Activated CD4-positive, alpha-beta T cell treated with anti-CD3 and anti-CD28 coated beads, Interleukin-2, amount 50 U/mL, for 1 hour (primary cell): ENCODE measurements around the gene MIX23.

Source experiments
- DNase-seq: peaks from one replicate; pipeline ENCODE4 v3.0.0-alpha.2; 2020

Gene MIX23

DNA sequence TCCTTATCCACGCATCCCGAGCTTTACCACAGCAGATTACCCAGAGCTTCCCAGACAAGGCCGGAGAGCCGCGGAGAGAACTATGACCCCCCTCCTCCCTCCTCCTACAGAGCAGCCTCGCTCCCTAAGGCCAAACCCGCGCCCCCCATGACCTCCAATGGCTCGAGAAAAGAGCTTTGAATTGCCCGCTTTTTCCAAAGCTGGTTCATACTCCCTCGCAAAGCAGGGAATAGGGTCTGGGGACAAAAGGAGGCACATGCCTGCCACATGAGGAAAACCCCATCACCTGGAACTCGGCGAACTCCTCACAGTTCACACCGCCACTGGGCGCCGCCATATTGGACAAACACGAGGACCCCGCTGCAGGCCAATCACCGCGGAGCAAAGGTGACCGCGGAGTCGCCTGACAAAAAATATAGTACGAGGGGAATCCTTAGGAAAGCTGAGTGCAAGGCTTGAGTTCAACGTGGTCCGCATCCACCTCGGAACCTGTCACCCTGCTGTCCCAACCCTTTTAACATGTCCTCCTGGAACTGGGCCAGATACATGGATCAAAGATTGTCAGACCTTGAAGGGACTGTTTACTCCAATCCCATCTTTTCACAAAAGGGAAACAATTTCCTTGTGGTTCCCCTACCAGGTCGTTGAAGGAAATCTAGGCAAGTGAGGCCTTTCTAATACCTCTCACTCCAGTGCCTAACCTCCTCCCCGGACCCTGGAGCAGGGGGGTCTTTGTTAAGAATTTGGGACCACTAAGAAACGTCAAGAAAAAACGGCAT lies at the start of gene MIX23:
Gene MIX23, minus strand, starts transcription at position 344 of the 779 bp plus-strand sequence. Its CDS starts 7 bp downstream, at position 337.
- peak; percentile 82 for DNase-seq

DNA sequence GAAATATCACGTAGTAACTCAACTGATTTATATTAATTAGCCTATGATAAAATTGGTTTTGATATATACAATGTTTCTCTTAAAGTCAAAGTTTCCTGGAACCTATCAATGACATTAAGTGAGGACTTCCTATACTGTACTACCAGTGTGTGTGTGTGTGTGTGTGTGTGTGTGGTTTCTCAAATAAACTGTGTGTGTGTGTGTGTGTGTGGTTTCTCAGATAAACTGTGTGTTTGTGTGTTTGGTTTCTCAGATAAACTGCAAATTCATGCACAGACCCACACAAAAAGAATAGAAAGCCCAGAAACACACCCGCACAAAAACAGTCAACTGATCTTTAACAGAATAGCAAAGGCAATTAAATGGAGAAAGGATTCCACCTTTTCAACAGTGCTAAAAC lies 47.3 kb upstream of the MIX23 start:
- DNase-seq: no peak

GRCh38 chr3:122427857-122428471 lies 44.9 kb upstream of the MIX23 start:
- no peak for DNase-seq

DNA sequence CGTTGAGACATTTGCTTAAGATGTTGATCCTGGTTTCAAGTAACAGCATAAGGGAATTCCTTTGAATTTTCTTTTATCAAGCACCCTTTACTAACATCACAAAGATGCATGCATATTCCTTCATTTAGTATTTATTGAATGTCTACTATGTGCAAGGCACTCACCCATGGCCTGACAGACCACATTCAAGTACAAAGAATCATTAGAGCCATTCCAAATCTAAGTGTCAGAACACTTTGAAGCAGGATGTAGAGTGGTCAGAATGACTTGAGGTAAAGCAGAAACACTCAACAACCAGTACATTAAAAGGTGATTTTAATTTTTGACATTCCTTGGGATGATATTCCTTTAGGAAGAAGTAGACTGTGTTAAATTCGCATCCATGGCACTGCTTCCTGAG lies 38.8 kb upstream of the MIX23 start:
- no peak for DNase-seq

DNA sequence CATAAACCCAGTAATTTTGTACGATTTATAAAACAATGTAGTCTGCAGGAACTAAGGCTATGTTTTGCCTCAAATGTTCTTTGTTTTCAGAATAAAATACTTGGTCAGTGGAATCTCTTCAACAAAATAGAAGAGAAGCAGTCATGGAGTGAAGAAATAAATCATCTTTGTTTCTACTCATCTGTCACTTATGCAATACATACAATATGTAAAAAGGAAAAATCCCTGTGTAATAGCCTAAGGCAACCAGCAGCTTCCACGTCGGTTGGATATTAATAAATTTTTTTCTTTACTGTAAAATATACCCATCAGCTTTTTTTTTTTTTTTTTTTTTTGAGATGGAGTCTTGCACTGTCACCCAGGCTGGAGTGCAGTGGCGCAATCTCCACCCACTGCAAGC lies 38.1 kb upstream of the MIX23 start:
- DNase-seq: no peak

DNA sequence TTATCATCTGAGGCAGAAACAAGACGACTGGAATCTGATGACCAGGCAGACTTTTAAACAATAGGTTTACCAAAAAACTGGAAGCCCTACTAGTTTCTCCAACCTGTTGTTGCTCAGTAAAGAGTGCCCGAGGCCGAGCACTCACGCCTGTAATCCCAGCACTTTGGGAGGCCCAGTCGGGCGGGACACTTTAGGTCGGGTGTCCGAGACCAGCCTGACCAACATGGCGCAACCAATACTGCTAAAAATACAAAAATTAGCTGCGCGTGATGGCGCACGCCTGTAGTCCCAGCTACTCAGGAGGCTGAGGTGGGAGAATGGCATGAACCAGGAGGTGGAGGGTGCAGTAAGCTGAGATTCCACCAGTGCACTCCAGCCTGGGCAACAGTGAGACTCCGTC lies 33.9 kb upstream of the MIX23 start:
- DNase-seq: no peak

GRCh38 chr3:122415762-122416654 lies 33.0 kb upstream of the MIX23 start, which contains the start of gene WDR5B:
TSS of gene WDR5B (minus strand) at chr3:122416062. CDS start at chr3:122415528, 534 bp downstream.
- DNase-seq: peak; percentile 99

DNA sequence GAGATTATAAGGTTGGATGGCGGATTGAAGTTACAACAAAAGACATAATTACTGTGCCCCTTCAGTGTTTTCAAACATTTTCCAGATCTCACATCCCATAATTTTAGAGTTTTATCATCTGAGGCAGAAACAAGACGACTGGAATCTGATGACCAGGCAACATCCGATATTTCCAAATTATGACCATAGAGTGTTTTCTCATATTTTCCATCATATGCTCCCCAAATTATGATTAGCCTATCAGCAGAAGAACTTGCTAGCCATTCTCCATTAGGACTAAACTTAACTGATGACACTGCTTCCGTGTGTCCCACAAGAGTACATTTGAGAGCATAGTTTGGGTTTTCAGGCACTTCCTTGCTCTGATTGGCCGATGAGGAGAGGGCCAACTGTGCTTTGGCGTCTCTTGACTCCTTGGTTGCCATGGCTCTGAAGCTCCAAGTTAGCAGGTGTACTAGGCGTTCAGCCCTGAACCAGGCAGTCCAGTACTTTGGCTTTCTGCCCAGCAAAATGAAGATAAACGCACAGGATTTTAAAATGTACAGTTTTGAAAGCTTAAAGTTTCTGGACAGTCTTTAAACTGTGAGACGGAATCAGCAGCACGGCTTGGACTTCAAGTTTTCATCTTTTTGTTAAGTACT lies 32.2 kb upstream of the MIX23 start:
- peak; percentile 42 for DNase-seq

GRCh38 chr3:122414391-122414790 lies 31.4 kb upstream of the MIX23 start:
- DNase-seq: no peak

DNA sequence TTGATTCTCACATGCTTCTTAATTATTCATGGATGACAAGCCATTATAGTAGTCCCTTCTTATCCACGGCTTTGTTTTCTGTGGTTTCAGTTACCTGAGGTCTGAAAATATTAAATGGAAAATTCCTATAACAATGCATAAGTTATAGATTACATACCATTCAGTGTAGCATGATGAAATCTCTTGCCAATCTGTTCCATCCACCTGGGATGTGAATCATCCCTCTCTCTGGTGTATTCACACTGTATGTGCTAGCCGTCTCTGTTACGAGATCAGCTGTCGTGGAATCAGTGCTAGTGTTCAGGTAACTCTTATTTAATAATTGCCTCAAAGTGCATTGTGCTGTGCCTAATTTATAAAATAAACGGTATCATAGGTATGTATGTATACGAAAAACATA lies 27.6 kb upstream of the MIX23 start:
- no peak for DNase-seq

- no peak for DNase-seq
Measured at GRCh38 chr3:122410111-122410510, 27.1 kb upstream of the MIX23 start.

- no peak for DNase-seq
Measured at GRCh38 chr3:122409446-122409845, 26.4 kb upstream of the MIX23 start.

DNA sequence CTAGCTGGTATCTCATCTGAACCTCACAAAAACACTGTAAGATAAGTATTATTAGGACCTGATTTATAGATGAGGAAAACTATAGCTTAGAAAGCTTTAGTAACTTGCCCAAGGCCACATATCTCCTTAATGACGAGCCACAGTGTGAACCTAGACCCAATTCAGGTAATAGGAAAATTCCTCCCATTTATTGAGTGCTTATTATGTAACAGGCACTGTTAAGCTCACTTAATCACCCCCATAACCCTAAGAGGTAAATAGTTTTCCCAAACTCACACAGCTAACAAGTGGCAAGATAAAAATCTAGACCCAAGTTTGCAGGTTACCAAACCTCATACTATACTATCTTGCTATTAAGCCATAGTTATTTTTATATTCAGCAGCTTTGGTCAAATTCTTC lies 24.9 kb upstream of the MIX23 start:
- no peak for DNase-seq

DNA sequence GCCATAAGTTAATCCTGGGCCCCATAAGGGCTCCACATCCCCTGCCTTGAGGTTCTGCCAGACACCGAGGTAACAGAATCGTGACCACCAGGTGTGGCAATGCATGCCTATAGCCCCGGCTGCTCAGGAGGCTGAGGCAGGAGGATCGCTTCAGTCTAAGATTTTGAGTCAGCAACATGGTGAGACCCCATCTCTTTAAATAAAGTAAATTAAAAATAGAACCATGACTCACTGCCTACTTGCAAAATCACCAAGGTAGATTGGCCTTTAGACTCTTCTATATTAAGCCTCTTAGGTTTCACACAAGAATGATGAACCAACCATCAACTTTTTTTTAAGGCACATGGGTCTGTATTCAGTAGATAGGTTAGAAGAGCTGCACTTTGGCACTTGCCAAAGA lies 23.2 kb upstream of the MIX23 start:
- no peak for DNase-seq

GRCh38 chr3:122405015-122405414 lies 22.0 kb upstream of the MIX23 start:
- no peak for DNase-seq

- DNase-seq: no peak
Measured at GRCh38 chr3:122403489-122403888, 20.5 kb upstream of the MIX23 start.

- no peak for DNase-seq
Measured at GRCh38 chr3:122398920-122399319, 15.9 kb upstream of the MIX23 start.

DNA sequence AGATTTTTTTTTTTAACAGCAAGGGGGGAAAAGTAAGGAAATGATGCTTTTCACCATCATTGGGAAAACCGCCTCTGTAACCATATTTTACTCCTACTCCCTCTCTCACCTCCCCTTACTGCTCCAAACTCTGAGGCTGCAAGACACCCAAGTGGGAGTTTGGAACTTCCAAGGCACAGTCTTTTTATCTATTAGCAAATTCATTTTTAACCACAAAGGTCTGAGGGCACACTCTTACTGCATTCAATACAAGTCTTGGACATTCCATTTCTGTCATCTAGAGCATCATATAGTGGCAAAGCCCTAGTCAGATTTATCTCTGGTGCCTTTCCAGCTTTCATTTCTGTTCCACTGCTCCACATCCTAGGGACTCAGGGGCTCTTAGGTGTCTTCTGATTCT lies 14.2 kb upstream of the MIX23 start:
- DNase-seq: no peak

DNA sequence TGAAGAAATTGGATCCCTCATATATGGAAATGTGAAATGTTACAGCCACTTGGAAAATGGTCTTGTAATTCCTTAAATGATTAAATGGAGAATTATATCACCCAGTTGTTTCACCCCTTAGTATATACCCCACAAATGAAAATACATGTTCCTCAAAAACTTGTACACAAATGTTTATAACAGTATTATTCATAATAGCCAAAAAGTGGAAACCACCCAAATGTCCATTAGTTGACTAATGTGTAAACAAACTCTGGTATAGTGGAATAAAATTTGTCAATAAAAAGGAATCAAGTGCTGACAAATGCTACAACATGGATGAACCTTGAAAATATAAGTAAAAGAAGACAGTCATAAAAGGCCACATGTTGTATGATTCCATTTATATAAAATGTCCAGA lies 13.5 kb upstream of the MIX23 start:
- DNase-seq: no peak

GRCh38 chr3:122395582-122395981 lies 12.6 kb upstream of the MIX23 start:
- no peak for DNase-seq

DNA sequence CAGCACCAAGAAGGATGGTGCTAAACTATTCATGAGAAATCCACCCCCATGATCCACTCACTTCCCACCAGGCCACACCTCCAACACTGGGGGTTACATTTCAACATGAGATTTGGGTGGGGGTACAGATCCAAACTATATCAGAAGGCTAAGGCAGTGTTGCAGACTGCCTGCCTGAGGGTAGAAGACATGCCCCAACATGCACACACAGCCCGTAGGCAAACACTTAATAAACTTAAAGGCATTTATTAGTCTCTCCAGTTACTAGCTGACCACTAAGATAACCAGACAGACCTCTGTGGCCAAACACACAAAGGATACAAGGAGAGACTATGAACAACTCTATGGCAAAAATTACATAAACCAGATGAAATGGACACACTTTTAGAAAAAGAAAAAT lies 11.1 kb upstream of the MIX23 start:
- no peak for DNase-seq

- DNase-seq: peak; percentile 2
Measured at GRCh38 chr3:122392868-122393844, 10.1 kb upstream of the MIX23 start.
